ENCODE results near the gene SAPCD2.
A peak's percentile ranks its signal among the peaks of the same experiment; 100 is the strongest.

The SAPCD2 gene

DNA sequence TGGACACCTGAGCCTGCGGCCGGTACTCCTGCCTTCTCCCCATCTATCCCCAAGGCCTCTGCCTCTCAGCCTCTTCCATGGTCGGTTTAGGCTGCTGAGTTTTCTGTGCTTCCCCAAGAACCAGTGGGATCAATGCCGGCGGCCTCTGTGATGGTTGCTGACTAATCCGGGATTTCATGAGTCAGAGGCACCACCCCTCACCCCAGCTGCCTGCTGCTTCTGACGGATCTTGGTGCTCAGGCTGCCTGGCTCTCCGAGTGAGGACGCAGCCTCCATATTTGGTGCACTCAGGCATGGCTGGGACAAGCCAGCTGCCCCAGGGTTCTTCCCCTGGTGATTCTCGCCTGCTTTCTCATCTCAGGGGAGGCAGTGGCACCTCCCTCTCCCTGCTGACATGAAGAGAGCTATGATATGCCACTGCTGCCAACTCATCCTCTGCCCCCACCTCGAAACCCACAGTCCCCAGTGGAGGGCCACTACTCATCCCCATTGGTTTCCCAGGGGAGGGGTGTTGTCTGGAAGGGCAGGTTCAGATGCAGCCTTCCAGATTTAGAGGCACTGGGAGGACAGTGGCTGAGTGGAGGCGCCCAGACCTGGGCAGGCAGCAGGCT, 13.1 kb upstream of the SAPCD2 start:
- H3K4me3 ChIP-seq (ENCODE audit: low read length): no peak overlapping the region
- peaks cover 4% of the 10 kb centered on the region for H3K4me1 ChIP-seq (ENCODE audit: control insufficient read depth, insufficient read depth, low read length)
- no peak overlapping the region for H3K9ac ChIP-seq (ENCODE audit: low read length)
- no peaks in the 10 kb centered on the region for H3K36me3 ChIP-seq (ENCODE audit: control insufficient read depth, insufficient read depth, low read length)
- H3K27ac ChIP-seq (ENCODE audit: low read depth, low read length): no peak overlapping the region
- no peaks in the 10 kb centered on the region for H3K27me3 ChIP-seq (ENCODE audit: control insufficient read depth, insufficient read depth, low read length)

DNA sequence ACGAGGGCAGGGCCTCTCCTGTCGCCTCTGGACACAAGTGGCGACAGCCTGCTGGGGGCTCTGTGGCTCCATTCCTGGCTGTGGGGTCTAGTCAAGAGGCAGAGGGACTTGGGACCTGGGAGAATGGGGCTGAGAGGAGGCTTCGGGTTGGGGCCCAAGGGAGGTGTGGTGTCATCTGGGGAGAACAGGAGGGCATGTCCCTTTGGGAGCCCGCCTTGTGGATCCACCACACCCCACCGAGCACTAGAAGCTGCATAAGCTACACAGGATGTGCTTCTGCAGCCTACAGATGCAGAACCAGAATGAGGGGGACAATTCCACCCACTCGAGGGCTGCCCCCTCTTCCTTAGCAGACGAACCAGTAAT, 12.6 kb upstream of the SAPCD2 start:
- Histone ChIP-seq H3K4me1 (ENCODE audit: control insufficient read depth, insufficient read depth, low read length) (peaks cover 4% of the 10 kb centered on the region), H3K27ac (ENCODE audit: low read depth, low read length) (no peak overlapping the region), H3K4me3 (ENCODE audit: low read length) (no peak overlapping the region), H3K9ac (ENCODE audit: low read length) (no peak overlapping the region), H3K27me3 (ENCODE audit: control insufficient read depth, insufficient read depth, low read length) (no peaks in the 10 kb centered on the region), H3K36me3 (ENCODE audit: control insufficient read depth, insufficient read depth, low read length) (no peaks in the 10 kb centered on the region)

GRCh38 chr9:137082222-137082924, 12.0 kb upstream of the SAPCD2 start:
- Histone ChIP-seq H3K9ac (ENCODE audit: low read length) (no peak overlapping the region), H3K4me1 (ENCODE audit: control insufficient read depth, insufficient read depth, low read length) (peaks cover 4% of the 10 kb centered on the region), H3K36me3 (ENCODE audit: control insufficient read depth, insufficient read depth, low read length) (no peaks in the 10 kb centered on the region), H3K27me3 (ENCODE audit: control insufficient read depth, insufficient read depth, low read length) (no peaks in the 10 kb centered on the region), H3K27ac (ENCODE audit: low read depth, low read length) (no peak overlapping the region), H3K4me3 (ENCODE audit: low read length) (no peak overlapping the region)

DNA sequence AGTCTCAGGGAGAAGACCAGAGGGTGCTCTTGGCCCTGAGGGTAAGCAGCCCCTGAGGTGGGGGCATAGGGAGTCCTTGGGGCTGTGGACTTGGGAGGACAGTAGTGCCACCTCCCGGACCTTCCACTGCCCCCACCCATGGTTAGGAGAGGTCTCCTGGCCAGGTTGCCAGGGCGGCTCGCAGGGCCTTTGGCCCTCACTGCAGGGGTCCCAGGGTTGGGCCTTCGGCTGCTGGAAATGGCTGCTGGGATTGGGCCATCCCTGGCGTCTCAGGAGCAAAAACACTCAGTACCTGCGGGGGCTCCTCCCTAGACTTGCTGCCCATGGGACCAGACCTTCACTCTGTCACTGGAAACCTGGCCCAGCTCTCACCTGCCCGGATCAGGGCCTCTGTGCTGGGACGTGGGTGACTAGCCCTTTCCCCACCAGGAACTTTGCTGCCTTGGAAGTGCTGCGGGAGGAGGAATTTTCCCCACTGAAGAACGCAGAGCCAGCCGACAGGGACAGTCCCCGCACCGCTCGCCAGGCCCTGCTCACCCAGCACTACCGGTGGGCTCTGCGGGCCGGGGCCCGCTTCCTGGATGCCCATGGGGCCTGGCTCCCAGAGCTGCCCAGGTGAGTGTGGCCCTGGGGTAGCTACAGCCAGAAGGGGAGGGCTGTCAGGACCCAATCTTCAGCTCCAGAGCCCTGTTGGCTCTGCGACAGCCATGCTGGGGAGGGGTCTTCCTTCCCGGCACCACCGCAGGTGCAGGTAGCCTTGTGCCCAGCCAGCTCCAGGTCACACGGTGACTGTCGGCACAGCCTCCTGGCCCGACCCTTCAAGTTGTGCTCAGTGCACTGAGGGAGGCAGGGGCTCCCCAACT, 10.1 kb upstream of the SAPCD2 start:
- no peaks in the 10 kb centered on the region for H3K27me3 ChIP-seq (ENCODE audit: control insufficient read depth, insufficient read depth, low read length)
- no peak overlapping the region for H3K27ac ChIP-seq (ENCODE audit: low read depth, low read length)
- no peak overlapping the region for H3K9ac ChIP-seq (ENCODE audit: low read length)
- H3K4me3 ChIP-seq (ENCODE audit: low read length): no peak overlapping the region
- H3K4me1 ChIP-seq (ENCODE audit: control insufficient read depth, insufficient read depth, low read length): no peaks in the 10 kb centered on the region
- no peaks in the 10 kb centered on the region for H3K36me3 ChIP-seq (ENCODE audit: control insufficient read depth, insufficient read depth, low read length)

DNA sequence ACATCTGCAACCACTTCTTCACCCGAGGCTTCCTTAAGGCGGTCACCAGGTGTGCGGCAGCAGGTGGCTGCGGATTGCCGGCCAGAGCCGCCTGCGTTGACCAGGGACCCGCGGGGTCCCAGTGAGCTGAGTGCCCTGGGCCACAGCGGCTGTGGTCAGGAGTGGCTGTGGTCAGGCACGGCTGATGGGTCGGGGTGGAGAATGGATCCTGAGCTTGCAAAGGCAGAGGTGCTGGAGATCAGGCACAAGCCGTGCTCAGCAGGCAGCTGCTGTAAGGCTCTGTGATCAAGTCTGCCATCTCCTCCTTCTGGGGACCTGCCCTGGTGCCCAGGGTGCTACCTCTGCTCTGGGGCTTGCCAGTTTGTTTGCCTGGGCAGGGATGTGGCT, 9.0 kb upstream of the SAPCD2 start:
- H3K4me3 ChIP-seq (ENCODE audit: low read length): no peak overlapping the region
- no peak overlapping the region for H3K9ac ChIP-seq (ENCODE audit: low read length)
- H3K27me3 ChIP-seq (ENCODE audit: control insufficient read depth, insufficient read depth, low read length): no peaks in the 10 kb centered on the region
- H3K27ac ChIP-seq (ENCODE audit: low read depth, low read length): no peak overlapping the region
- H3K36me3 ChIP-seq (ENCODE audit: control insufficient read depth, insufficient read depth, low read length): no peaks in the 10 kb centered on the region
- H3K4me1 ChIP-seq (ENCODE audit: control insufficient read depth, insufficient read depth, low read length): no peaks in the 10 kb centered on the region

GRCh38 chr9:137078701-137079400, 8.5 kb upstream of the SAPCD2 start:
- Histone ChIP-seq H3K4me3 (ENCODE audit: low read length) (peak overlapping the region; percentile 61), H3K4me1 (ENCODE audit: control insufficient read depth, insufficient read depth, low read length) (no peaks in the 10 kb centered on the region), H3K36me3 (ENCODE audit: control insufficient read depth, insufficient read depth, low read length) (no peaks in the 10 kb centered on the region), H3K27ac (ENCODE audit: low read depth, low read length) (no peak overlapping the region), H3K9ac (ENCODE audit: low read length) (no peak overlapping the region), H3K27me3 (ENCODE audit: control insufficient read depth, insufficient read depth, low read length) (no peaks in the 10 kb centered on the region)

DNA sequence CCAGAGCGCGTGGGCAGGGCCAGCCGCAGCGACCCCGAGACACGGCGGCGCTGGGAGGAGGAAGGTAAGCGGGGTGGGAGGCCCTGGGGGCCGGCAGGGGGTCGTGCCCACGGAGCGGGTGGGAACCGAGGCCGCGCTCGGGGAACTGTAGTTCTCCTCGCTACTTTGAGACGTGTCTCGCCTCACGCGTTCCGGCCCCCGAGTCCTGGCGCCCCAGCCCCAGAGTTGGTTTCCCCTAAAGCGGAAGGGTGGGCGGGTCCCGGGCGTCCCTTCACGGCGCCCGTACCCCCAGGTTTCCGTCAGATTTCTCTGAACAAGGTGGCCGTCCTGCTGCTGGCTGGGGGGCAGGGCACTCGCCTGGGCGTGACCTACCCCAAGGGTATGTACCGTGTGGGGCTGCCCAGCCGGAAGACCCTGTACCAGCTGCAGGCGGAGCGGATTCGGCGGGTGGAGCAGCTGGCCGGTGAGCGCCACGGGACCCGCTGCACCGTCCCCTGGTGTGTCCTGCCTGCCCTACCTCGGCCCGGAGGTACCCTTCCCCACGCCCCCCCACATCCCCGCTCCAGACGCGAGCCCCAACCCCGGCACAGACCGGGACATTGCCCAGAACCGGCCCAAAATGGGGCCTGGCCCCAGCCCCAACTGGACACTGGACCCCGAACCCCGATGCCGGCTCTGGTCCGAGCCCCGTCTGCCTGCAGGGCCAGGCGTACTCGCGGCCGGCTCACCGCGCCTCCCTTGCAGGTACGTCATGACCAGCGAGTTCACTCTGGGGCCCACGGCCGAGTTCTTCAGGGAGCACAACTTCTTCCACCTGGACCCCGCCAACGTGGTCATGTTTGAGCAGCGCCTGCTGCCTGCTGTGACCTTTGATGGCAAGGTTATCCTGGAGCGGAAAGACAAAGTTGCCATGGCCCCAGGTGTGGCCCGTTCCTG, 7.7 kb upstream of the SAPCD2 start:
- H3K9ac ChIP-seq (ENCODE audit: low read length): no peak overlapping the region
- no peaks in the 10 kb centered on the region for H3K27me3 ChIP-seq (ENCODE audit: control insufficient read depth, insufficient read depth, low read length)
- no peaks in the 10 kb centered on the region for H3K36me3 ChIP-seq (ENCODE audit: control insufficient read depth, insufficient read depth, low read length)
- H3K27ac ChIP-seq (ENCODE audit: low read depth, low read length): no peak overlapping the region
- peak overlapping the region; percentile 61 for H3K4me3 ChIP-seq (ENCODE audit: low read length)
- no peaks in the 10 kb centered on the region for H3K4me1 ChIP-seq (ENCODE audit: control insufficient read depth, insufficient read depth, low read length)

DNA sequence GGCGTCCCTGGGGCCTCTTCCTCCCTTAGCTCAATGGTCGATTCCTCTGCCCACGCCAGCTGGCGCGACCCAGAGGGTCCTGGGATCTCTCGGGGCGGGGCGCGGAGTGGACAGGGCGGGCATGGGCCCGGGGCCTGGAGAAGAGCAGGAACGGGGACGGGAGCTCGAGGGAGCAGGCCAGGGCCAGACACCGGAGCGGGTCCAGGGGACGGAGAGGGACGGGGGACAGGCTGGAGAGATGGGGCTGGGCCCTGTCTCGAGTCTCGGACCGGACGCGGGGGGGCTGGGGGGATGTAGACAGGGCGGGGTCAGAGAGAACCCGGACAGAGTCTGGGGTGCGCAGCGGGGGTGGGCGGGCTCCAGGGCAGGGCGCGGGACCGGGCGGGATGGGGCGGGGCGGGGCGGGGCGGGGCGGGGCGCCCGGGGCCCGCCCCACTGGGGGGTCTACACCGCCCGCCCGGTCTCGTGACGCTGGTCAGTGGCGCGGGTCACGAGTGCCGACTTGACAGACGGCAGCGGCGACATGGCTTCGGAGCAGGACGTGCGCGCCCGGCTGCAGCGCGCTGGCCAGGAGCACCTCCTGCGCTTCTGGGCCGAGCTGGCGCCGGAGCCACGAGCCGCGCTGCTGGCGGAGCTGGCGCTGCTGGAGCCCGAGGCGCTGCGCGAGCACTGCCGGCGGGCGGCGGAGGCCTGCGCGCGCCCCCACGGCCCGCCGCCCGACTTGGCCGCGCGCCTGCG, 6.8 kb upstream of the SAPCD2 start, which contains the start of gene UAP1L1:
Gene UAP1L1, plus strand, starts transcription at position 508 of the 738 bp plus-strand sequence. Its CDS starts 16 bp downstream, at position 524.
- no peaks in the 10 kb centered on the region for H3K36me3 ChIP-seq (ENCODE audit: control insufficient read depth, insufficient read depth, low read length)
- no peaks in the 10 kb centered on the region for H3K4me1 ChIP-seq (ENCODE audit: control insufficient read depth, insufficient read depth, low read length)
- no peak within 1 kb of the TSS for H3K9ac ChIP-seq (ENCODE audit: low read length)
- no peak within 1 kb of the TSS for H3K27ac ChIP-seq (ENCODE audit: low read depth, low read length)
- H3K27me3 ChIP-seq (ENCODE audit: control insufficient read depth, insufficient read depth, low read length): no peaks in the 10 kb centered on the region
- peak within 1 kb of the TSS; percentile 61 for H3K4me3 ChIP-seq (ENCODE audit: low read length)

DNA sequence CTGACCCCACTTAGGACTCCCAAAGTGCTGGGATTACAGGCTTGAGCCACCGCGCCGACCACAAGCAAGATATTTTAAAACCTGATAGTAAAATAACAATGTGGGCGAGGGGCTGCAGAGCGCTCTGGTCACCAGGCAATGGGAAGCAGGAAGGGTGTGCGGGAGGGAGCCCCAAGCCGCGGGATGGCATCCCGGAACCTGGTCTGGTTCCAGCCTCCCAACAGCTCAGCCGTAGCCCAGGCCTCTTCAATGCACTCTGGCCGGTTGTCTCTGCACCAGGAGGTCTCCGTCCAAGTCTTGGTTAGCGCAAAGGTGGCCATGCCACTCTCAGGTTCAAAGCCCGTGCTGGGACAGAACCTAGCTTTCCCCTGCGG, 6.3 kb upstream of the SAPCD2 start:
- Histone ChIP-seq H3K9ac (ENCODE audit: low read length) (no peak overlapping the region), H3K27me3 (ENCODE audit: control insufficient read depth, insufficient read depth, low read length) (no peaks in the 10 kb centered on the region), H3K4me1 (ENCODE audit: control insufficient read depth, insufficient read depth, low read length) (no peaks in the 10 kb centered on the region), H3K27ac (ENCODE audit: low read depth, low read length) (no peak overlapping the region), H3K36me3 (ENCODE audit: control insufficient read depth, insufficient read depth, low read length) (no peaks in the 10 kb centered on the region), H3K4me3 (ENCODE audit: low read length) (peak overlapping the region; percentile 44)

DNA sequence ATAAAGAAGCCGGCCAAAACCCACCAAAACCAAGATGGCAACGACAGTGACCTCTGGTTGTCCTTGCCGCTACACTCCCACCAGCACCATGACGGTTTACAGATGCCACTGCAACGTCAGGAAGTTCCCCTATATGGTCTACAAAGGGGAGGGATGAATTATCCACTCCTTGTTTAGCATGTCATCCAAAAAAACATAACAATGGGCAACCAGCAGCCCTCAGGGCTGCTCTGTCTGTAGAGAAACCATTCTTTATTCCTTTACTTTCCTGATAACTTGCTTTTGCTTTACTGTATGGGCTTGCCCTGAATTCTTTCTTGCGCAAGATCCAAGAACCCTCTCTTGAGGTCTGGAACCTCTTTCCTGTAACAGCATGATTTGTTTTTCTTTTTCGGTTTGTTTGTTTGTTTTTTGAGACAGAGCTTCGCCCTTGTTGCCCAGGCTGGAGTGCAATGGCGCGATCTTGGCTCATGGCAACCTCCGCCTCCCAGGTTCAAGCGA, 5.0 kb upstream of the SAPCD2 start:
- Histone ChIP-seq H3K36me3 (ENCODE audit: control insufficient read depth, insufficient read depth, low read length) (no peaks in the 10 kb centered on the region), H3K27ac (ENCODE audit: low read depth, low read length) (no peak overlapping the region), H3K4me1 (ENCODE audit: control insufficient read depth, insufficient read depth, low read length) (no peaks in the 10 kb centered on the region), H3K4me3 (ENCODE audit: low read length) (no peak overlapping the region), H3K9ac (ENCODE audit: low read length) (no peak overlapping the region), H3K27me3 (ENCODE audit: control insufficient read depth, insufficient read depth, low read length) (no peaks in the 10 kb centered on the region)

Data from rectal smooth muscle tissue (tissue), 1 donor.